ENCODE data around the gene SNX11.

Gene SNX11

DNA sequence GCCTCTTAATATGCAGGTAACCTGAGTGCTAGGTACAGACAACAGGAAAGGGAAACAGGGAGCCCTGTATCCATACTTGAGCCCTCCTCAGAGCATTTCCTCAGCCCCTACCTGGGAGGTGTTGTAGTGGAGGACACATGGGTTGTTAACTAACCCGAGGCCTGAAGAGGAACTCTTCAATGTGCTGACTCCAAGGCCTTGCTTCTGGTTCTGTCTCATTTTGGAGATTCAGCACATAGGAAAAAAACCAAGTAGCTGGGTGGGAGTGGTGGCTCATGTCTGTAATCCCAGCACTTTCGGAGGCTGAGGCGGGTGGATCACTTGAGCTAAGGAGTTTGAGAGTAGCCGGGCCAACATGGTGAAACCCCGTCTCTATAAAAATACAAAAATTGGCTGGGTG lies 24.8 kb downstream of the SNX11 start:
- no peak for DNase-seq (ENCODE audit: low read depth in 2 of 2)

DNA sequence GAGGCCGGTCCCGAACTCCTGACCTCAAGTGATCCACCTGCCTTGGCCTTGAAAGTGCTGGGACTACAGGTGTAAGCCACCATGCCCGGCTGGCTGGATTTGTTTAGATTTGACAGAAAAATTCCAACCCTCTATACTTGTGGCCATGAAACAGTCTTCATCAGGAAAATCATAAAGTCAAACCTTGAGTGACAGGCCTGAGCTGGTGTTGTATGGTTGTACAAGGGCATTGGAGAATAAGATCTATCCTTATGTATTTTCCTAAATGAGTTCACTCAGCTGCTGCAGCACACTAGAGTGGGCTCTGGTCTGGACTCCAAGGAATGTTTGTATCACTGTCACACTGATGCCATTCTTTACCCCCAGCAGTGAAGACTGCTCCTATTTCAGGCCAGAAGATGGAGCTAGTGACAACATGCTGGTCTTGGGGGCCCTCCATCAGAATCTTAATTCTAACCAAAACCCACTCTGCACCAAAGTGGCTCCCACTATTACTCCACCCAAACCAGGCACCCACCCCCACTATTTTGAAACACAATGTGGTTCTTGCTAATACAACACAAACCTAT lies 27.4 kb downstream of the SNX11 start:
- no peak for DNase-seq (ENCODE audit: low read depth in 2 of 2)

DNA sequence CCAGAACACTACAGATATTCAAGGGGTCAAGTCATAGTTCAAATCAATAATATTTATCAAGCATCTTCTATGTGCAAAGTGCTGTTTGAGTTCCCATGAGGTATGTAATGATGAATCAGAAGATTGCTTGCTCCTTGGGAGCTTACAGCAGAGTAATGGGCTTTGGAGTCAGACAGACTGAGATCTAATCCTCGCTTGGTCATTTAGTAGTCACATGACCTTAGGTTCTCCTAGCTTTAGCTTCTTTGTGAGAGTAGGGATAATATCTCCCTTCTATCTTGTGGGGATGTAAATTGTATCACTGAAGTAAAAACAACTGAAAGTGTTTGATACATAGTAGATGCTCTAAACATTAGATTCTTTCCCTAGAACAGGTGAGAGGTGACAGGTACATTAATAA lies 30.1 kb downstream of the SNX11 start:
- DNase-seq (ENCODE audit: low read depth in 2 of 2): no peak

DNA sequence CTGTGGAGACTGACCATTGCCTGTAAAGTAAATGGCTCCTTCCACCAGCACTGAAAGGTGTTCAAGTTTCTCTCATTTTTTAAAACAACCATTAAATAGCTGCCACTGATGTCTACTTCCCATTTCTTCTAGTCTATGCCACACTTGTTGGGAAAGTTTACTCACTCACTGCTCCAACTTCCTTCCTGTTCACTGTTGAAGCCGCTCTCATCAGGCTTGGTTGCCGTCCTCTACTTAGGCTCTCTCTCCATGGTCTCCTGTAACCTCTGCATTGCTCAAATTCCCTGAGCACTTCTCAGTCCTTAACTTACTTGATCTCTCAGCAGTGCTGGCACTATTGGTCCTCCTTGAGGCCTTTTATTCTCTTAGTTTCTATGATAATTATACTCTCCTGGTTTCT lies 32.4 kb downstream of the SNX11 start:
- no peak for DNase-seq (ENCODE audit: low read depth in 2 of 2)

DNA sequence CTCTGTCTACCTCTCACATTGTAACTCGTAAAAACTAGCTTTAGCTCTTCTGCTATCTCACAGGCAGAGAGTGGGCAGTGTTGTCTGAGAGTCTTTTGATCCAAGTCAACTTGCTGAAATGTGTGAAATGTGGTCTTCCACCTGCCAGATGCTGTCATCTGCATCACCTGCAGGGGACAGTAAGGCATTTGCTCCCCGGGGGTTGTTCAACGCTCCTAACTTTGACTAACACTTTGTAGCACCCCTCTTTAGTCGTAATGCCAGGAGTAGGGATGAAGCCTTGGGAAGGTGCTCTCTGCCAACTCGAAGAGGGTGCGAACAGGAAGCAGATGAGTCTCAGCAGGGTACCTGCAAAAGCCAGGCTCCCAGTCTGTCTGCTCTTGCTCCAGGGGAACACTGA lies 36.1 kb downstream of the SNX11 start:
- DNase-seq (ENCODE audit: low read depth in 2 of 2): no peak

DNA sequence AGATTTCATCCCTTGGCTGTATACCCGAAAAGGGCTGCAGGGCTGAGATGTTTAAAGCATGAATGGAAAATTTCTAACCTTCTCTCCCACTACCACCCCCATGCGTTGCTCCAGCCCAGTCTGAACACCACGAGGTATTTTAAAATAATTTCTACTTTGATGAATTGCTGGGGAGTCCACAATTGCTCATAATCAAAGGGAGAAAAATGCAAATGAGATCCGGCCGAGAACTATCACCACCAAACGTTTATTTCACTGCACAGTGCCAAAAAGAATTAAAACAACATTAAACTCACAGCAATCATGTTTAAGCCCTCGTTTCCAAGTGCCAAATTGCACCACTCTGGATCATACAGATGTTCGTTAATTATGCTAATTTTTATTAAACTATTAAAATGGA lies 36.7 kb downstream of the SNX11 start:
- no peak for DNase-seq (ENCODE audit: low read depth in 2 of 2)

DNA sequence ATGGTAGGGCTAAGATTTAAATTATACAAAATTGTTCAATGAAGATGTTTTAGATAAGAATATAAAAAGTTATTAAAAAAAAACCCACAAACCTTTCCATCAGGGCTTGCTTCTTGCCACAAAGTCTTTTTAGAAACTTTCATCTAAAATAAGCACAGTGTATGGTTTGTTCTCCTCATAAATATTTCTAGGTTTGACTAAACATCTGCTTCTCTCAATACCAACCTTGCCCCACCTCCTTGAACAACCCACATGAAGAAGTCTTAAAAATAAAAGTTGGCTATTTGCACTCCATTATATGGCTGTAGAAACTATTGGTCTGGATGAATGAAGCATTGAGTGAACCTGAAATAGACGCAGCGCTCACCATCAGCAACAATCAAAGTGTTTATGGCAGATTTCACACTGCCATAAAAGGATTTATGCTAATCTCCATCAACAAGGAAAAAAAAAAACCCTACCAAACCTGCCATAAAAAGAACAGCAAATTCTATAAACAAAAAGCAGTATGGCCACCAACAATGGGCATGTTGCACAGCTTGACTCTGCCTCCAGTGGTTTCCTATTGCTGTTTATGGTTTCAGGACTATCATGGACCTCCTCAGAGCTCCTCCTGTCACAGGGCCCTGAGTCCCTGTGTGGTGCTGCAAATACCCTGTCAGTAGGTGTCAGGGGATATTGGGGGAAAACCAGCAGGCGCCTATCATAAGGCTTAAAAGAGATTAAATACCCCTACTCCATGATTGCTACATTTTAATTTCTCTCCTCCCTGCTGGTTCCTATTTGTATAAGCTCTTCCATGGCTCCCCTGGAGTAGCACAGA lies 37.6 kb downstream of the SNX11 start:
- no peak for DNase-seq (ENCODE audit: low read depth in 2 of 2)

DNA sequence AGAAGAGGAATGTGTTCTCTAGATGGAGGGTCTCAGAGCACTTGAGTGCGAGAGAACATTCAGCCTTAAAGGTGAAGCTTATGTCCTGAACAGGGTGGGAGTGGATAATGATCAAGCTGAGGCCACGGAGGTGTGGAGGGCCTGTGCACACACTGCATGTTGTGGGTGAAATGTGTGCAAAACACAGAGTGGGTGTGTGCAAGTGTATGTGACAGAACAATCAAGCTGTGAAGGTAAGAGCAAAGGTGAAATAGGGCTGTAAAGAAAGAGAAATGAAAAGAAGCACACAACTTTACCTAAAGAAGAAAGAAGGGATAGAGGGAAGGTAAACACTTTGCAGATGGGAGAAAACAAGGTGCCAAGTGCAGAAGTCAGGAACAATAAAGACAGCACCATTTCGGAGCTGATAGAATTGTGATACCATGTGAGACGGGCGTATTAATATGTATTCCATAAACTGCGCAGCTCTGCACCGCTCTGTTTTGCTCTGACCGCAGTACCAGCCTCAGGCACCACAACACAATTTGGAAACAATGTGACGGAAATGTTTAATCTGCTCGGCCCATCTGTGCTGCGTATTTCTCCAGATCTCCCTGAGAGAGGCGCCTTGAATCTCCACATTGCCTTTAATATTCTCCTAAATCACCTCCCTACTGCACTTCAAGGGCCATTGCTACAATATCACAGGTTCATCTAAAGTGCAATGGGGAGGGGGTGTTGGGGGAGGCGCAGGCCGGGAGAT lies 40.6 kb downstream of the SNX11 start:
- no peak for DNase-seq (ENCODE audit: low read depth in 2 of 2)

DNA sequence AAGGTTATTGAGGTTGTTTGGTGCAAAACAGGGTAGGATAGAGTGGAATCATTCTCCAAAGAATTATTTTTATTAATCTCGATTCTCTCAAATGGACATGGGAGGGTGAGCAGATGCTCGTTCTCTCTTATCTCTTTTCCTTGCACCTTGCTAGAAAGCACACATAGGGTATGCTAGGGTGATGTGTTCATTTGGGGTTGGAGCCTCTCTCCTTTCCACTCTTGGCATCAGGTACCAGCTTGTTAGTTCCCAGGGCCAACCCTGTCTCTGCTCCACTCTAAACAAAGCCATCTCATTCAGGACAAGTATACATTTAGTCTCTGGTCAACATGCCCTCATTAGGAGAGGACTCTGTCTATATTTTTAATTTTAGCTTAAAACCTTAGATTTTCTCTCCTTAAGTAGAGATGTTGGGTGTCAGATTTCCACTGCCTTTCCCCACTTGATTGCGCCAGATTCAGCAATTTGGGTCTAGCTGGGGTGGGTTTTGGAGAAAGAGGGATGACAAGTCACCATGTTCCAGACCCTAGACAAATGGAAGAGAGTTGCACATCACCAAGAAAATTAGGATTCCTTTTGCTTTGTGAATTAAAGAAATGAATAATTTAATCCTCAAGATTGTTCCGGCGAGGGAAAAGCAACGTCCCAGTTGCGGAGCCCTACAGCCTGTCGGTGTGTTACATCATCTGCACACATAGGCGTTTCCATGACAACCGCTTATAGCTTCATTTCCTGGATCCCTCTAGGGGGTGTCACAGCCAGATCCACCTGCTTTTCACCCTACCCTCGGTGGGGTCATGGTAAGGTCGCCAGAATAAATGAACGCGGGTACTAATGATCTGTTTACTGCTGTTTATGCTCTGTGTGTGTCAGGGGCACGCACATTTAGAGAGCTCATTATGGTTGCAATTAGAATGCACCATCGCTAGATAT lies 41.6 kb downstream of the SNX11 start:
- DNase-seq (ENCODE audit: low read depth in 2 of 2): no peak

DNA sequence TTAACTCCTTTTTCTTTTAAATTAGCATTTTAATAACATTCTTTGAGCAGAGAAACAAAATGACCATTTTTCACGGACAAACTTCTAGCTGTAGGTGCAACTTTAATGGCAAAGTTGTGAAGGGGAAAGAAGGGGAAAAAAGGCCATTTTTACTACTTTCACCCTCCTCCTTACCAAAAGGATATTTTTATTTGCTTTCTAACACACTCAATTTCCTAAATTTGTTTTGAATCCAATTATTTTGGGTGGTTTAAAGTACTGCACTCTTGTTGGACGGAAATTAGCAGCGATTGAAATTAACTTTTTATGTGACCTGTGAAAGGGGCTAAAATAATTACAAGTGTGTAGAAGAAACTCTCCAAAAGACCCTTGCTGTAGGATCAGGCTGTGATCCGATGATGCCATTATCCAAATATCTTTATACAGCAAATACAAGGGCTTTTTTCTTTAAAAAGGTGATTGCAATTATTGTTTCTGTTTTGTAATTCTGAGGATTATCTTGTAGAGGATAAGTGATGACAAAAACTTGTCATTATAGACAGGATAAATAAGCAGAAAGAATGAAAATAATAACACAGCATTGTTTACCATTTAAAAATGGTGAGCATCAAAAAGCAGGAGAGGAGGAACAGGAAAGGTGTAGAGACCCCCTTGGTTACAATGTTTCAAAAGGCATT lies 42.4 kb downstream of the SNX11 start:
- DNase-seq (ENCODE audit: low read depth in 2 of 2): no peak

DNA sequence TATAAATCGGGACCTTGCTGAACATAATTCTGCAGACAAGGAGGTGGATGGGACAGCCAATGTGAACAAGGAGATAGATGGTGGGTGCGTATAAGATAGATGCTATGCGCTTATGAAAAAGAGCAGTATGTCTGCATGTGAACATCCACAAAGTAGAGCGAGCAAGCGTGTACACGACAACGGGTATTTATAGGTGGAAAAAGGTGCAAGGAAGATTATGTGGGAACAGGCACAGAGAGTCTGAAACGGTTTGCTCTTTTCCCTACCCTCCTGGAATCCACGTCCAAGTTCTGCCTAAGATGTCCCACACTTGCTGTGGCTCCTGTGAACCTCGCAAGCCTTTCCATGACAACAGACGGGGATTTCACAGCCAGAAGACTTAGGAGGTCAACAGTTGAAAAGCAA lies 43.0 kb downstream of the SNX11 start:
- DNase-seq (ENCODE audit: low read depth in 2 of 2): no peak

DNA sequence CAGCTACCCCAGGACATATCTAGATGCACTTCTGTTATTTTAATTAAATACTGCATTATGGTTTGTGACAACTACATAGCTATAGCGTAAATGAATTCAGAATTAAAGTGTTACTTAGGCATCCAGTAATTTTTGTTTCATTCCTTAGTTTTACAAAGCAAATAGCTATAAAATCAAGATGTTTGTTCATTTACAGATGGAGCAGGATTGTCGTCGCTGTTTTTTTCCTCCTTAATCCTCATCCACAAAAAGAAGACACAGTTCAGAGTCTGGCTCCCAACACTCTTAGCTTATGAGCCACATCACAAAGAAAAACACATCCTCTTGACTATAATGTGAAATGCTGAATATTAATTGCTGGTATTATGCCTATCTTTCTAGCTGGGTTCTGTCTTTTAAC lies 43.7 kb downstream of the SNX11 start:
- no peak for DNase-seq (ENCODE audit: low read depth in 2 of 2)

DNA sequence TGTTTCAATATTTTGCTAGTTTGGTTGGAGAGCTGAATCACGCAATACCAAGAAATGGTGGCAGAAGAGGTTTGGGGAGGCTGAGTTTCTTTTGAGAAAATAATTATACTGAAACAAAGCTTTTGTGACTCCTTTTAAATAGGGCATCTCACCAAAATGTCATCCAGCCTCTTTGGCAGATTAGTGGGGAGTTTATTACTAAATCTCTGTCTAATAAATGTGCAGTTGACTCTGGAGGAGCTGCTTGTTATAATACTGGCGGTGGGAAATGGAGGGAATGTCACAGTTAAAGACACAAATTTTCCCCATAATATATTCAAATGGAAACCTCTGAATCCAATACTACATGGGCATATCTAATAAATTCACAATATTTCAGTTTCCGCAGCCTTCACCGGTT lies 44.7 kb downstream of the SNX11 start:
- DNase-seq (ENCODE audit: low read depth in 2 of 2): no peak

DNA sequence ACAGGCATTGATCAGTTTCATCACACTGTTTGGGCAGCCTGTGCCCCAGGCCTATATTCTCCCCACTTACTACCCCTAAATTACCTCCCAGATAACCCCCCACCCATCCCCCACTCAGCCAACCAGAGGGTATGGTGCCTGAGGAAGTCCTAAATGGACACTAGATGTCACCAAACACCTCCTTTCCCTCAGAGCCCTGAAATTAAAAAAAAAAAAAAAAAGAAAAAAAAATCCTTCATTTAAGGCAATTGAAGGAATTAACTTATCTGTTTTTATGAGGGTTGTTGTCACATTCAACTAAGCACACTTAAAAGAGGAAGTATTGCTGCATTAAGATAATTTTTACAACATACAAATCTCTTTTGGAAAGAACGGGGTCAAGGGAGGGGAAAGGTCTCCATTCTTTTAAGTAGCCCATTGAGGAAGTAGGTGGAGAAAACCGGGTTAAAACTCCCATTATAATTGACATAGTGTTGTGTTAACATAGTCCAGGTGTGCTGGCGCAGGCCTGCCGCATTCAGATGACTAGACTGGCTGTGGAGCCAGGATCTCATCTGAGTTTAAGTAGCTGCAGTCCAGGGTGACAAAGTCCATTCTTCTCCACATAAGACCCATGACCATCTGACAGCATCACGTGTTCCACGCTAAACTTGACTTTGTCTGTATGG lies 46.3 kb downstream of the SNX11 start:
- no peak for DNase-seq (ENCODE audit: low read depth in 2 of 2)

DNA sequence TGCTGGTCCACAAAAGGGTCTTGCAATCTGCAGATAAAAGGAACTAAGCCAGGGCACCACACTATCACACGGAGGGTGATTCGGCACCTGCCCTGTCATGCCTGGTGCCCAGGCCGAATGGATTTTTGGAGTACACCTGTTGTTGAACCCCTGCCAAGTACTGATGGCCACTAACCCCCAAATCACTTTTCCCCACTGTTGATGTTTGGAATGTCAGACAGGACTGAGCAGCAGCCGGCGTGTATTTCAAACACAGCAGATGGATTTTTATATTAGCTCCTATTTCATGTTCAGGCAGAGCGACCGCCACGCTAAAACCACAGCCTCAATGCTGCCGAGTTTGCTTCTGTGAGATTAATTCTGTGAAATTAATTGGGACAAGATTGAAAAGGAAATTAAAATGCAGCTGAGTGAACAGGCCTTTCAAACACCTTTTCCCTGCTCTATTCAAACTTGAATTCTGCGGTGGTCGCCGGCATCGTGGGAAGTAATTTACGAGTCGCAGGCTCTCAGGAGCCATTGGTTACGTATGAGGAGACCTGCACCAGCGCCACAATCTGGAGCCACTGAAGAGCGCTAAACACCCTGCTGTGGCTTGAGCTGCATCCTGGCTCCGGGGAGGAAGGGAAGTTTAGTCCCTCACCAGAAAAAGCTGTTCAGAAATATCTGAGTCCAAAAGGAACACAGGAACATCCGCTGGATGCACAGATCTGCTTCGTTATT lies 48.5 kb downstream of the SNX11 start:
- DNase-seq (ENCODE audit: low read depth in 2 of 2): no peak

DNA sequence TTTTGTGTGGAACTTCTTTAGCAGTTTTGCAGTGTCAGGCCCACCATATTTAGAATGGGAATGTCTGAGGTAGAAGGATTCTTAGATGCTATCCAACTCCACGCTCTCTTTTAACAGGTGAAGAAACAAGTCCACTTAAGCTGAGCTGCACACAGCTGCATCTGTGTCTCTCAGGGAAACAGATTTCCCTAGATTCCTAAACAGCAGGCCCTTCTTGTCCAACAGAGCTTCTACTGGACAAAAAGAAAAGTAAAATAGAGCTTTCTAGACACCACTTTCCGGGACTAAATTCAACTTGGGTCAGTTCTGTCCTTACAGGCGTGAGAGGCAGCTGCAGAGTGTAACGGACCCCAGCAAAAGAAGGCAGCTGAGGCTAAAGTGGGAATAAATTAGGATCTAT lies 51.7 kb downstream of the SNX11 start:
- DNase-seq (ENCODE audit: low read depth in 2 of 2): no peak

DNA sequence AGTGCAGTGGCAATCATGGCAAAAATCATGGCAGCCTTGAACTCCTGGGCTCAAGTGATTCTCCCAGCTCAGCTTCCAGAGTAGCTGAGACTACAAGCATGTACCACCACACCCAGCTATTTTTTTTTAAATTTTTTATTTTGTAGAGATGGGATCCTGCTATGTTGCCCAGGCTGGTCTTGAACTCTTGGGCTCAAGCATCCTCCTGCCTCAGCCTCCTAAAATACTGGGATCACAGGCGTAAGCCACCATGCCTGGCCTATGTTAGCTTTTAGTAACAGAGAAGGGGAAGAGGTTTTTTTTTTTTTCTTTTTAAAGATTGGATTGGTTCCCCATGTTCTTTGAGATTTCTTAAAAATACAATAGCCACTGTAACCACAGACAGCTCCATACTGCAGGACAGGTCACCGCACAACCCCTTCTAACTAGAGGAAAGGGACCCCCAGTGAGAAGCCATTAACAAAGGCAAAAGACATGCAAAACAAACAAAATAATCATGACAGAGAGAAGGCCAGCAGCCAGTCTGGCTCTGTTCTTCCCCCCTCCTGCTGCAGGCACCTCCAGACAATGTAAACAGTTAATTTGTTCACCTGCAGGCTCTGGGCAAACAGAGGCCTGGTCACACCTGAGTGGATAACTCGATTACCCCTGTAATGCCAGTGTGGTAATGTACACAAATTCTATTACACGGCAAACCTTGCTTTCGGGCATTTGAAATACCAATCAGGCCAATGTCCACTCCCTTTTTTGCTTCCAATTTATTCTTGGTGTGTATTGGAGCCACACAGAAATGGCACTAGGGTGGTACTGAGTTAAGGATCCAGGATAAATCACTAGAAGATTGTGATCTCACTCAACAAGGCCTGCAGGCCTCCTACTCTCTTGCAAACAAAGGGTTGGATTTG lies 52.9 kb downstream of the SNX11 start:
- no peak for DNase-seq (ENCODE audit: low read depth in 2 of 2)

DNA sequence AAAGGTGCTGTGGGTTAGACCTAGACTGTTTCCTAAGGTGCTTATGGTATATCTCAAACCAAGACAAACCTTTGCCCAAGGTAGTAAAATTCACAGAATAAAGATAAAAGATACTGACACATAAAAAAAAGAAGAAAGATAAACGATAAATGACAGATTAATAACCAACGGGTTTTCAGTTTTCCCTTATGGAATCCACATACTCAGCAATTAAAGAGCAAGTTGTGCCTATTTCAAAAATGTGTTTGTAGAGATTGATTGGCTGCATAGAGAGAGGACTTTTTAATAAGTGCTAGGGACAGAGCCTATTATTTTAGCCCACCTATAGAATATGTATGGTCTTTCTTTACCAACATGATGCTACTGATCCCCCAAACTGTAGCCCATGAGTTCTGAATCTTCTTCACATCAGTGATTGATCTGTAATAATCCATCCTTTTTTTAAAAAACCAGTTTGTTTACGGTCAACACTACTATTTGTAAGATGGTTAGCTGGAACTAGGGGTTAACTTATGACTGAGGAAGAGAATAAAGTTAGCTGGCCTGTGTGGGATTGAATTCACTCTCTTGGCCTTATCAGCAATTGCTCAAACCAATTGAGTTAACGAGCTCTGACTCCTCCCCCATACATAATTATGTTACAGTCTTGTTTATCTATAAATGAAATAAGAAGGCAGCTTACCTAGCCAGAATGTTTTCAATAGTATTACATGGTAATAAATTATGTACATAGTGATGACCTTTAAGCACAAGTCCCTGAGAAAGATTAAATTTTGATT lies 53.8 kb downstream of the SNX11 start:
- DNase-seq (ENCODE audit: low read depth in 2 of 2): no peak

All from stimulated activated CD8-positive, alpha-beta memory T cell treated with anti-CD3 and anti-CD28 coated beads, Interleukin-15, amount 100 ng/mL, for 4 hours (primary cell).